ENCODE results near the gene PACC1.

PACC1 gene

GRCh38 chr1:212353181-212353580, 61.5 kb downstream of the PACC1 start:
- no peak overlapping the region for H3K4me3 ChIP-seq (ENCODE audit: low read length)
- TF ChIP-seq EZH2phosphoT487 (IDR thresholded peaks at IDR 0.05; ENCODE audit: borderline replicate concordance, low read length) = no peak
- no peak for TF ChIP-seq CTCF (IDR thresholded peaks at IDR 0.05; ENCODE audit: low read depth, low read length, poor library complexity, severe bottlenecking)
- H3K36me3 ChIP-seq (ENCODE audit: control insufficient read depth, low read length) = peaks cover 44% of the 10 kb centered on the region

GRCh38 chr1:212351588-212352362, 62.9 kb downstream of the PACC1 start:
- Histone ChIP-seq H3K79me2 (ENCODE audit: control insufficient read depth, low read length) (no peaks in the 10 kb centered on the region), H3K36me3 (ENCODE audit: control insufficient read depth, low read length) (peaks cover 43% of the 10 kb centered on the region), H3K27me3 (ENCODE audit: control insufficient read depth, low read length) (no peaks in the 10 kb centered on the region), H3K9me2 (replicated peaks; ENCODE audit: control insufficient read depth, low read length) (no peaks in the 10 kb centered on the region), H3F3A (ENCODE audit: control insufficient read depth, insufficient read depth) (peaks cover 4% of the 10 kb centered on the region; the same call in 1 of the 2 replicates), H3K9me3 (ENCODE audit: control insufficient read depth, insufficient read depth, low read length) (no peaks in the 10 kb centered on the region), H3K4me2 (ENCODE audit: low read length) (no peak overlapping the region), H3K27ac (ENCODE audit: low read depth, low read length) (no peak overlapping the region), H3K4me1 (ENCODE audit: control insufficient read depth, low read length) (no peaks in the 10 kb centered on the region), H4K20me1 (ENCODE audit: control insufficient read depth, insufficient read depth, low read depth, low read length) (no peaks in the 10 kb centered on the region), H3K4me3 (ENCODE audit: low read length) (no peak overlapping the region)
- TF ChIP-seq CTCF (IDR thresholded peaks at IDR 0.05; ENCODE audit: low read depth, low read length, poor library complexity, severe bottlenecking) = no peak
- no peak for TF ChIP-seq EZH2phosphoT487 (IDR thresholded peaks at IDR 0.05; ENCODE audit: borderline replicate concordance, low read length)

More at GRCh38 chr1:212353181-212353580, 61.5 kb downstream of the PACC1 start:
- Histone ChIP-seq H3K4me1 (ENCODE audit: control insufficient read depth, low read length) (no peaks in the 10 kb centered on the region), H3K27ac (ENCODE audit: low read depth, low read length) (no peak overlapping the region), H3K27me3 (ENCODE audit: control insufficient read depth, low read length) (no peaks in the 10 kb centered on the region), H3K79me2 (ENCODE audit: control insufficient read depth, low read length) (no peaks in the 10 kb centered on the region), H4K20me1 (ENCODE audit: control insufficient read depth, insufficient read depth, low read depth, low read length) (no peaks in the 10 kb centered on the region), H3K9me2 (replicated peaks; ENCODE audit: control insufficient read depth, low read length) (no peaks in the 10 kb centered on the region), H3F3A (ENCODE audit: control insufficient read depth, insufficient read depth) (peaks cover 4% of the 10 kb centered on the region; the same call in 1 of the 2 replicates), H3K4me2 (ENCODE audit: low read length) (no peak overlapping the region), H3K9me3 (ENCODE audit: control insufficient read depth, insufficient read depth, low read length) (no peaks in the 10 kb centered on the region)

- peaks cover 20% of the 10 kb centered on the region; the same call in 1 of the 2 replicates for H3K36me3 ChIP-seq (ENCODE audit: control insufficient read depth, low read length)
- H3K79me2 ChIP-seq (ENCODE audit: control insufficient read depth, low read length) = no peaks in the 10 kb centered on the region
- no peaks in the 10 kb centered on the region for H3K4me1 ChIP-seq (ENCODE audit: control insufficient read depth, low read length)
- H3K27me3 ChIP-seq (ENCODE audit: control insufficient read depth, low read length) = no peaks in the 10 kb centered on the region
- no peak overlapping the region for H3K27ac ChIP-seq (ENCODE audit: low read depth, low read length)
- H3K4me3 ChIP-seq (ENCODE audit: low read length) = no peak overlapping the region
- H3F3A ChIP-seq (ENCODE audit: control insufficient read depth, insufficient read depth) = no peaks in the 10 kb centered on the region
- no peaks in the 10 kb centered on the region for H3K9me3 ChIP-seq (ENCODE audit: control insufficient read depth, insufficient read depth, low read length)
- no peak overlapping the region for H3K4me2 ChIP-seq (ENCODE audit: low read length)
- no peaks in the 10 kb centered on the region for H3K9me2 ChIP-seq (replicated peaks; ENCODE audit: control insufficient read depth, low read length)
- H4K20me1 ChIP-seq (ENCODE audit: control insufficient read depth, insufficient read depth, low read depth, low read length) = no peaks in the 10 kb centered on the region
- TF ChIP-seq EZH2phosphoT487 (IDR thresholded peaks at IDR 0.05; ENCODE audit: borderline replicate concordance, low read length) (no peak), CTCF (IDR thresholded peaks at IDR 0.05; ENCODE audit: low read depth, low read length, poor library complexity, severe bottlenecking) (no peak)
Measured at GRCh38 chr1:212346601-212347000, 68.1 kb downstream of the PACC1 start.
